Duodenal mucosa (tissue), 2 donors: ENCODE measurements around the gene FER.
"Not testable (repeated sequence)": the region's sequence is repeated elsewhere in the genome, so short reads cannot be mapped to it uniquely, and the experiment has no call there.

Experiments used
- H3K27ac ChIP-seq: one replicate; pipeline ENCODE4 v1.7.0; 2013; ENCODE audit warnings: low read depth, low read length
- H3K27me3 ChIP-seq, 2 donors: one replicate each; pipeline ENCODE4 v1.7.0; 2013; ENCODE audit warnings: low read length in 2 of 2, control low read depth in 1 of 2; ENCODE audit not compliant: insufficient read depth in 2 of 2, control insufficient read depth in 1 of 2
- H3K36me3 ChIP-seq, 2 donors: one replicate each; pipeline ENCODE4 v1.7.0; 2013; ENCODE audit warnings: low read length in 2 of 2, control low read depth in 1 of 2; ENCODE audit not compliant: insufficient read depth in 2 of 2, control insufficient read depth in 1 of 2
- H3K4me1 ChIP-seq, 2 donors: one replicate each; pipeline ENCODE4 v1.7.0; 2013; ENCODE audit warnings: low read length in 2 of 2, control low read depth in 1 of 2; ENCODE audit not compliant: insufficient read depth in 2 of 2, control insufficient read depth in 1 of 2
- H3K4me3 ChIP-seq, 2 donors: one replicate each; pipeline ENCODE4 v1.7.0; 2013; ENCODE audit warnings: low read length in 2 of 2, low read depth in 1 of 2
- H3K9ac ChIP-seq, 2 donors: one replicate each; pipeline ENCODE4 v1.7.0; 2013; ENCODE audit warnings: low read length in 2 of 2, low read depth in 1 of 2
- H3K9me3 ChIP-seq, 2 donors: one replicate each; pipeline ENCODE4 v1.7.0; 2013; ENCODE audit warnings: low read length in 2 of 2, control low read depth in 1 of 2; ENCODE audit not compliant: control insufficient read depth in 1 of 2

Gene FER

DNA sequence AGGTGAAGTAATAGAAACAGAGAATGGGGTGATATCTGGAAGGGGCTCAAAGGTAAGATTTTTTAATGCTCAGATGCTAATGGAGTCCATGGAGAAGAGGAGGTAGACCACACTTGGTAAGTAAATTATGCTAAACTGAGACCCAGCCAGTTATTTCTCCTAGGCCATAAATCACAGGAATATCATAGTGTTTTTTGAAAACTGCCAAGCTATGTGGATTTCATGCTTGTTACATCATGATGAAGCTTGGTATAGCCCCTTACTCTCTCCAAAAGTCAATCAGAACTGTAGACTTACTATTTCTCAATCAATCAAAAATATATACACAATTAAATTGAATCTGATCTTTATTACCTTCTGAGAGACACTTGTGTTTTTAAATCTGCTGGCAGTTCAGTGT, 409.2 kb downstream of the FER start:
- no peaks in the 10 kb centered on the region for H3K36me3 ChIP-seq
- no peak overlapping the region for H3K9ac ChIP-seq
- no peaks in the 10 kb centered on the region for H3K27me3 ChIP-seq
- no peaks in the 10 kb centered on the region for H3K4me1 ChIP-seq
- H3K27ac ChIP-seq: no peak overlapping the region
- H3K4me3 ChIP-seq: no peak overlapping the region
- H3K9me3 ChIP-seq: no peaks in the 10 kb centered on the region

- H3K27me3 ChIP-seq: no peaks in the 10 kb centered on the region
- no peaks in the 10 kb centered on the region for H3K9me3 ChIP-seq
- no peaks in the 10 kb centered on the region for H3K4me1 ChIP-seq
Observed at GRCh38 chr5:109160468-109160867, 412.8 kb downstream of the FER start.

DNA sequence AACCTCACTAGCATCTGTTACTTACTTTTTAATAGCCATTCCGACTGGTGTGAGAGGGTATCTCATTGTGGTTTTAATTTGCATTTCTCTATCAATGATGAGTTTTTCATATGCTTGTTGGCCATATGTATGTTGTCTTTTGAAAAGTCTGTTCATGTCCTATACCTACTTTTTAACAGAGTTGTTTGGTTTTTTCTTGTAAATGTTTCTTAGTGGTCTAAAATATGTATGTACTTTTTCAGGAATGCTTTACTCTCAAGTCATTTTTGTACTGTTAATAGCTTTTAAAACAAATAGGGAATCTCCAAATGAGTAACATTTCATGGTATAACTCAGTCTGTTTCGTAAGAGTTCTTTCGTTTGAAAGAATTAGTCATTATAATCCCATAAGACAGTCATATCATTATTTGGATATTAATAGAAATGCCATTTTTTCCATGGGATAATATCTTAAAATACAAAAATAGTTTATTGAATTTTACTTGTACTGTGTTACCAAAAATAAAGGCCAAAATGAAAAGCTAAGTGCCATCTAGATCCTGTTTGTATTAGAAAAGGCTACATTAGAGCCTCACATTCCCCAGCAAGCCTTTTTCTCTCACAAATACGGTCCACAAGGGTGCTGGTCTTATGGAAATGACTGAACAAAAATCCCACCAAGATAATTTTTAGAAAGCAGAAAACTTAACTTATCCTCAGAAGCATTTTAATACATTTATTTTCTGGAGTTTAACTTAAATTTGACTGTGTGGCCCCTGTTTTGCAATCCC, 414.4 kb downstream of the FER start:
- H3K9ac ChIP-seq: no peak overlapping the region
- H3K4me1 ChIP-seq: no peaks in the 10 kb centered on the region
- no peaks in the 10 kb centered on the region for H3K9me3 ChIP-seq
- no peak overlapping the region for H3K27ac ChIP-seq
- no peaks in the 10 kb centered on the region for H3K27me3 ChIP-seq
- no peaks in the 10 kb centered on the region for H3K36me3 ChIP-seq
- H3K4me3 ChIP-seq: no peak overlapping the region

More at GRCh38 chr5:109160468-109160867, 412.8 kb downstream of the FER start:
- Histone ChIP-seq H3K9ac (no peak overlapping the region), H3K27ac (no peak overlapping the region), H3K4me3 (no peak overlapping the region), H3K36me3 (no peaks in the 10 kb centered on the region)

GRCh38 chr5:109163336-109163735, 415.6 kb downstream of the FER start:
- H3K4me1 ChIP-seq: no peaks in the 10 kb centered on the region
- H3K9ac ChIP-seq: no peak overlapping the region
- no peaks in the 10 kb centered on the region for H3K27me3 ChIP-seq
- no peak overlapping the region for H3K4me3 ChIP-seq
- H3K27ac ChIP-seq: no peak overlapping the region
- H3K36me3 ChIP-seq: no peaks in the 10 kb centered on the region
- H3K9me3 ChIP-seq: no peaks in the 10 kb centered on the region

- H3K4me3 ChIP-seq: no peak overlapping the region
- no peak overlapping the region for H3K27ac ChIP-seq
- no peaks in the 10 kb centered on the region for H3K9me3 ChIP-seq
- H3K36me3 ChIP-seq: no peaks in the 10 kb centered on the region
- H3K4me1 ChIP-seq: no peaks in the 10 kb centered on the region
- H3K27me3 ChIP-seq: no peaks in the 10 kb centered on the region
- no peak overlapping the region for H3K9ac ChIP-seq
Observed at GRCh38 chr5:109164001-109164400, 416.3 kb downstream of the FER start.

- Histone ChIP-seq H3K9ac (no peak overlapping the region), H3K36me3 (no peaks in the 10 kb centered on the region), H3K27me3 (no peaks in the 10 kb centered on the region), H3K27ac (no peak overlapping the region), H3K4me1 (no peaks in the 10 kb centered on the region), H3K4me3 (no peak overlapping the region), H3K9me3 (no peaks in the 10 kb centered on the region)
Observed at GRCh38 chr5:109167586-109167985, 419.9 kb downstream of the FER start.

- Histone ChIP-seq H3K9ac (no peak overlapping the region), H3K4me3 (no peak overlapping the region), H3K4me1 (no peaks in the 10 kb centered on the region), H3K9me3 (no peaks in the 10 kb centered on the region), H3K27ac (no peak overlapping the region), H3K27me3 (no peaks in the 10 kb centered on the region), H3K36me3 (no peaks in the 10 kb centered on the region)
Observed at GRCh38 chr5:109168151-109168550, 420.5 kb downstream of the FER start.

GRCh38 chr5:109170629-109171350, 423.1 kb downstream of the FER start:
- H3K4me1 ChIP-seq: no peaks in the 10 kb centered on the region
- no peaks in the 10 kb centered on the region for H3K9me3 ChIP-seq
- H3K27me3 ChIP-seq: no peaks in the 10 kb centered on the region
- H3K9ac ChIP-seq: no peak overlapping the region
- H3K27ac ChIP-seq: no peak overlapping the region
- H3K4me3 ChIP-seq: no peak overlapping the region
- no peaks in the 10 kb centered on the region for H3K36me3 ChIP-seq

DNA sequence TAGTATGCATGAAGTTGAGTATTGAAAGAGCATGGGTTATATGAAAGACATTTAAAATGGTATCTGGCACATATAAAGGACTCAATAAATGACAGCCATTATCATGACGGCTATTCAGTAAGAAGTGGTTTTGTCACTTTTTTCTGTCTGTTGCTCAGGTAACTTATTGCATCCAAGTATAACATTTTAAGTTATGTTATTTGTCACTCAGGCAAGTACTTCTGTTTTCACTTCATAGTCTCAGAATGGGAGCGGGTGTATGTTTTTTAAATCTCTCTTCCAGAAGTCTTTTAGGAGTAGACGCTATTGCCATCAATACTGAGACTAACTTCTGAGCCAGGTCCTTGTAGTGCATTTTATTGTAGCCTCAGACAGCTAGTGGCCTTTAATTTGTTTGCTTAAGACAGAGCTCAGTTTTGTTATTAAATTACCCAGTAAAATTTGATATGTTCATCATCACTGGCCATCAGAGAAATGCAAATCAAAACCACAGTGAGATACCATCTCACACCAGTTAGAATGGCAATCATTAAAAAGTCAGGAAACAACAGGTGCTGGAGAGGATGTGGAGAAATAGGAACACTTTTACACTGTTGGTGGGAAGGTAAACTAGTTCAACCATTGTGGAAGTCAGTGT, 423.9 kb downstream of the FER start:
- not testable (repeated sequence) for H3K27me3 ChIP-seq, H3K36me3 ChIP-seq

DNA sequence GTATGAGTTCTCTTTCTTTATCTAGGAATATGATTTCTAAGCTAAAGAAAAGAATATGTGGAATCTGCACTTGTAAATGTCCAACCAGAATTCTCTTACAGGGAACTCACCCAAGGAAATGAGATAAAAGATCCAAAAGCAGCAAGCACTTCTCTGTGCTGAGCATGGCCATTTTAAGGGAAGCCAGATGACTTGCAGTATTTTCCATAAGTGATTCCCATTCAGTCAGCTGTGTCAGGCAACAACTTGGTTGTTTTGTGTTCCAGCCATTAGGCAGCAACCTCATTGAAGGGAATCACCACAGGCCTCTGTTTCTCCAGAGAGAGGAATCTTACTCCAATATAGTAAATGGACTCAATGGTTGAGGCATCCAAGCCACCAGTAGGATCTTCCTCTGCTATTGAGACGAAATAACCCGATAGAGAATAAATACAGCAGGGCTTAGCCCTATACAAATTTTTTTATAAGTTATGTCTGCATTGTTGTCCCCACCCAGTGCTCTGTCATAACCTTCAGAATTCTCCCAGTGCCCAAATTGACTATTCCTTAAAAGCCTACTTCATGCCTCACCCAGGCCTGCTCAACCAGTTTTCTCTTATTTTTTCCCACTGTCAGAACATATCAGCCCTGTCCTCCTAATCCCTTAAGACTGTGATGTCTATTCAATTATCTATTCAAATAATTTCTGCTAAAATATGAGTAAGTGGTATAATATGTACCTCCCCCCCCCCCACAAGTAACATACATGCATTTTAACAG, 425.5 kb downstream of the FER start:
- Histone ChIP-seq H3K36me3 (no peaks in the 10 kb centered on the region), H3K4me1 (no peaks in the 10 kb centered on the region), H3K9me3 (no peaks in the 10 kb centered on the region), H3K27me3 (no peaks in the 10 kb centered on the region), H3K27ac (no peak overlapping the region), H3K4me3 (no peak overlapping the region), H3K9ac (no peak overlapping the region)

More for the DNA sequence above, 423.9 kb downstream of the FER start:
- H3K9me3 ChIP-seq, H3K27ac ChIP-seq, H3K4me3 ChIP-seq, H3K4me1 ChIP-seq, H3K9ac ChIP-seq: not testable (repeated sequence)
